IPS-18c (cell line): ENCODE data around the gene KPNA3.

Experiments
- H3K4me3 ChIP-seq: 2 replicates; pipeline ENCODE4 v1.7.0; 2013; ENCODE audit warnings: low read depth, mild to moderate bottlenecking, low read length, moderate library complexity; ENCODE audit not compliant: insufficient read depth
- H3K9me3 ChIP-seq: one replicate; pipeline ENCODE4 v1.6.1; 2013; ENCODE audit warnings: mild to moderate bottlenecking, low read length, moderate library complexity; ENCODE audit not compliant: control insufficient read depth, insufficient read depth

KPNA3 gene

DNA sequence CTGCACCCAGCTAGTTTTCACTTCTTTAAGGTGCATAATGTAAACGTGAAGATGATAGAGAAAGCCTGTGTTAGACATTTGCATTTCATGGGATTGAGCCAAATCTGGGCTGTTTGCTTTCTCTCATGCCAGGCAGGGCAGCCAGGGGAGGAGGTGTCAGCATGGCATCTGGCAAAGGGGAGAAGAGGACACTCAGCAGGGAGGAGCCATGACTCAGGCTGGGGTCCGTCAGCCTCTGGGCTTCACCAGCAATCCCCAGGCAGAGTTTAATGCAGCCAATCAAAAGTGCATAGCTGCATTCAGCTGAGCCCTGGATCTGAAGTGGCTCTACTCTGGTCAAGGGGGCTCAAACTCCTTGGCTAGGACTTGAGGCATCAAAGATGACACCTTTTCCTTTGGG is 124.7 kb downstream of the KPNA3 start:
- Histone ChIP-seq H3K4me3 (no peak overlapping the region), H3K9me3 (no peaks in the 10 kb centered on the region)

DNA sequence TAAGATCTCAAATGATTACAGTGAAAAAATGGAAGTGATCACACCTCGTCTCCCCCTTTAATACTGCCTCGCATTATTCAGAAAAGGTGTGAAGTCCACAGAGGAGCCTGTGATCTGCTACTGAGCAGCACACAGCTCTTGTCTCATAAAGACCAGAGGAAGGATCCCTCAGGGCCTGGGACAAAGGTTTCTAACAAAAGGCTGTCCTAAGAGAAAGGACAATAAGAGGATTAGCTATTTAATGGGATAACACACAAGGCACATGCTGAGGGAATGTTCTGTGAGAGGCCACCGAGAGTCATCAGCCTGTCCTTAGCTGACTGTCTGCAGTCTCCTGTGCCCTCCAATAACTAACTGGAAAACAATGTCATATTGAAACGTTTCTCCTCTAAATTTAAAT is 127.9 kb downstream of the KPNA3 start:
- Histone ChIP-seq H3K9me3 (no peaks in the 10 kb centered on the region), H3K4me3 (no peak overlapping the region)

DNA sequence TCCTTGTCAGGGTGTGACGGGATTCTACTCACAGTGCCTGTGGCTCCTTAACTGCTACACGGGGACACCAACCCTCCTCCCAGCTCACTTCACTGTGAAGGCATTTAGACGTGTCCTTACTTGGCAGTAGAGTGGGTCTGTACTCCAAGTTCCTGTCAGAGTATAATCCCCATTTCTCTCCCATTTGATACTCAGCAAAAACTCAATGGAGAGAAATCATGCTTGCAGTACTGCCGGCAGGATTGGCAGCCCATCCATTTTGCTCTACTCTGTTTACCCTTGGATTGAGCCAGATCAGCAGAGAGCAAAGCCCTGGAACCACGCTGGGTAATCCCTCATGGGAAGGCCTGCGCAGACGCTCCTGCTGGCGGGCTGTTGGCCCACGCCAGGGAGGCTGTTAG is 135.2 kb downstream of the KPNA3 start:
- Histone ChIP-seq H3K4me3 (no peak overlapping the region), H3K9me3 (no peaks in the 10 kb centered on the region)

DNA sequence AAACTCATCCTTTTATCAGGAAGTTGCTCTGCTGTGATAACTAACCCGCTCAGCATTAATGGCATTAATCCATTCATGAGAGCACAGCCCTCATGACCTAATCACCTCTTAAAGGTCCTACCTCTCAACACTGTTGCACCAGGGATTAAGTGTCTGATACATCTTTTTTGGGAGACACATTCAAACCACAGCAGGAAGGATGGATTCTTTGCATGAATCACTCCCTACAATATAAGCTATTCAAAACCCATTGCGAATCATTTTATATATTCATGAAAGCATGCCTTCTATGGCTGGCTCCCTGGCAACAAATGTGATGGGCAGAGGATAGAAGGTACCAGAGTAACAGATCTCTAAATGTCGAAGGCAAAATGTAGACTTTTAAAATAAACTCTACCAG is 136.6 kb downstream of the KPNA3 start:
- no peaks in the 10 kb centered on the region for H3K9me3 ChIP-seq
- H3K4me3 ChIP-seq: no peak overlapping the region

DNA sequence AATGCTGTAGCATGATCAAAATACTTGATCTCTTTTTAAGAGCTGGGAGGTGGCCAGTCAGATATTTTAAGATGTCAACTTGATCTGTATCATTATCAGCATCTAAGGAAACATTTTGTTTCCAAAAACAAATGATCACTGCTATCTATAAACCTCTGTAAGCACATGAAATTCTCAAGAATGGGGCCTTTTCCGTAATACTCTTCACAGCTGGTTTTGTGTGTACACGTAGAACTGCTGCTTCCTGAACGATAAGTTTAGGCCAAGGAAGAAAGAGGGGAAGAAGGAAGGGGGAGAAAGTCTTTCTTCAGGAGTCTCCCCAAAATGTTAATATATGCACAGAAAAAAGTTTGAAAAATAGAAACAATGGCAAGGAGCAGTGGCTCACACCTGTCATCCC is 138.5 kb downstream of the KPNA3 start:
- no peaks in the 10 kb centered on the region for H3K9me3 ChIP-seq

DNA sequence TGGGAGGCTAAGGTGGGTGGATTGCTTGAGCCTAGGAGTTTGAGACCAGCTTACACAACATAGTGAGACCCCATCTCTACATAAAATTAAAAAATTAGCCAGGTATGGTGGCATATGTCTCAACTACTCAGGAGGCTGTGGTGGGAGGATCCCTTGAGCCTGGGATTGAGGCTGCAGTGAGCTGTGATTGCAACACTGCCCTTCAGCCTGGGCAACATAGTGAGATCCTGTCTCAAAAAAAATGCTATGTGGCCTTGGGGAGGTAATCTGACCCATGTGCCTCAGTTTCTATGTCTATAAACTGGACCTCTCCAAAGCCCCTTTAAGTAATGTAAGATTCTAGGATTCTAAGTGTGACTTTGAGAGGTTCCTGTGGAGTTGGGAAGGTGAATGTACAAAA is 139.0 kb downstream of the KPNA3 start:
- Histone ChIP-seq H3K9me3 (no peaks in the 10 kb centered on the region), H3K4me3 (no peak overlapping the region)

More for the DNA sequence above, 138.5 kb downstream of the KPNA3 start:
- no peak overlapping the region for H3K4me3 ChIP-seq

DNA sequence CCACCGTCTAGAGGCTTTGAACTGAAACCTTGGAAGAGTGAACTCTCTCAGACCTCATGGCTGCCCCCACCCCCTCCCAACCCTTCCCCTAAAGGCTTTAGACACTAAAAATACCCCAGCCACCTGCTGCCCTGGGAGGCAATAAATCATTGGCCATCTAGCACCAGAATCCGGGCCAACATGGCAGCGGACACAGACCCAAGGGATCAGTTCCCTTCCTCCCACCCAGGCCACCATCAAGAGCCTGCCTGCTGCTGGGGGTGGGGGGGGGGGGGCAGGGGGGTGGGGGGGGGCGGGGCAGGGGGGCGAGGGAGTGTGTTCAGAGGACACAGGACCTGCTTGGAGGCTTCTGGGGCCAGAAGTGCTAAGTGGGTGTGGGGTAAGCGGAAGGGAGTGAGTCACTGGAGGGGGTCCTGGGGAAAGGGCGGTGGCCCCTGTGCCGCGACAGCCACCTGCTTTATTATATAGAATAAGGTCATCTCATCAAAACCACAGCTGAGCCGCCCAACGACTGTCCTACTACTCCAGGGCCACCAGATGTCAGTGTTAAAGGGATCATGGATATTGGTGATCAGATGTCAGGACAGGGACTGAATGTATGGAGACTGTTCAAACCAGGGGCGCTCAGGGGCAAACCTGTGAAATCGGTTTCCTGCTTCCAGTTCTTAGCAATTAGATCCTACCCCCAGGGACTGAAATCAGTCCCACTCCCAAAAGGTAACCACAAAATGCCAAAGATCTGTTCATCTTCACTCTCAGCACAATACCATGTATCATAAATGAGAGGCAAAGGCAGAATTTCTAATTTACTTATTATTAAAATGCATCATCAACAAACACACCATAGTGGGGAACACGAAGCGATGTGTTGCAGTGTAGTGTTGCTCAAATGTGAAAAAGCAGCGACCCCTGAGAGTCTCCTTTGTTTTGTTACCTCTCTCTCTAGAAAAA is 139.9 kb downstream of the KPNA3 start:
- no peak overlapping the region for H3K4me3 ChIP-seq
- H3K9me3 ChIP-seq: no peaks in the 10 kb centered on the region

DNA sequence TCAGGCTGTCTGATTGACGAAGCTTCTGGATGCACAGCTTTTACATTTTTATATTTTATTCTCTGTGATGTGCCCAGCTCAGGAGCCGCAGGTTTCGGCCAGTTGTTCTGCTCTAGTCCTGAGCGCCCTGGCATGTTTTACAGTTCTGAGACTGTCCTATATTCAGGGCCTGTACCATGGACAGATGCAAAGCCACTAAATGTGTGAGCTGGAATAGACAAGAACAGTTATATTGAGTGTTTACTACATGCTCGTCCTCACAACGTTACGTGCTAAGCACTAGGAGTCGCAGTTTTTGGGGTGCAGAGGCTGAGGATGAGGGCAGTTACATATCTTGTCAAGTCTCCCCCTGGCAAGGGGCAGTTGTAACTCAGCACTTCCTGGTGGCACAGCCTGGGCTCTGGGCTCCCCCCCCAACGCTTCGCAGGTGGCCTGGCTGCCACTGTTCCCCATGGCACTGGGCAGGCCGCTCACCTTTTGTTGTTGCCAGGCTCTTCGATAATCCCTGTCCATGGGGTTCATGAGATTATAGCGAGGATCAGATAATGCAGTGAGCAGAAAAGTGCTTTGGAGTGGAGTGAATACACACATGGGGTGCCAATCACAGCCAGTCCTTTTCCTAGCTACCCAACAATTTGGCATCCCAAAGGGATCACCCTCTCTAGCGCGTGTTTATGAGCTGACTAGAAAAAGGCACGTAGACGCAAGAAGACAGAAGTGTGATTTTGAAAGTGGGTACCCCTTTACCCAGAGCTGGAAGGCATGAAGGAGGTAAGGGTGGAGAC is 140.7 kb downstream of the KPNA3 start:
- Histone ChIP-seq H3K4me3 (no peak overlapping the region), H3K9me3 (no peaks in the 10 kb centered on the region)

DNA sequence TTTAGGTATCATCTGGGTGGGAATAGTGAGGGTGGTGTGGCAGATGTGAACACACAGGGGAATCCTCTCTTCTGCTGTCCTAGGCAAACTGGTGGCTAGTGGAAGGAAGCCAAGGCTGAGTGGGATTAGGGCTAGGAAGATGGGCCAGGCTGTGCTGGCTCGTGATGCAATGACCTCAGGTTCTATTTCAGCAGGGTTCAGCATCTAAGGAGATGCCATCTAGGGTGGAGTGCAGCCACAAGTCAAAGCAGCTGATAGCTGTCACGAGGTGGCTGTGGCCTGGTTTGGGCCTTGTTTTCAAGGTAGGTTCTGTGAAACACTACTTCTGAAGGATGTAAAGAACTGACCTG is 142.5 kb downstream of the KPNA3 start:
- Histone ChIP-seq H3K9me3 (no peaks in the 10 kb centered on the region), H3K4me3 (no peak overlapping the region)
